HepG2 (cell line): ENCODE results near the gene TEF. TPM values are rescaled to one million over a fixed set of nuclear protein-coding genes. Genes with fewer than 3 reads are reported as not detected.

Experiments
- ATAC-seq: fragments of 200-7000 bp; cut with Tn5 transposase; 3 replicates; pipeline ENCODE4 v1.9.1; 2020; ENCODE audit warnings: mild to moderate bottlenecking, moderate library complexity
- BruUV-seq: library from RNA; stranded (reverse); fragments of 400-500 nt; replicated peaks from 2 replicates; lab custom pipeline; 2021; lab: Mats Ljungman, UMichigan
- CTCF ChIA-PET: fragments of 300-600 bp; formaldehyde crosslinking; extraction: SDS; loops from one replicate; lab custom pipeline; 2021; ENCODE audit warnings: low total read pairs, inconsistent platforms, low intra/inter-chr PET ratio; lab: Yijun Ruan, JAX
- POLR2A ChIA-PET: fragments of 350-600 bp; sonication (Branson Sonifier 250); formaldehyde crosslinking; loops from one replicate; lab custom pipeline; 2020; ENCODE audit warnings: antibody characterized with exemption, inconsistent platforms; lab: Yijun Ruan, JAX
- DNase-seq: peaks from one replicate; pipeline ENCODE4 v3.0.0-alpha.2; 2015; ENCODE audit warnings: low spot score
- FAIRE-seq: peaks from 3 replicates; lab custom pipeline; 2011; peaks lifted over from hg19 to GRCh38; lab: Jason Lieb, UNC
- H2AFZ ChIP-seq: one replicate; pipeline ENCODE4 v1.6.1; 2011; ENCODE audit warnings: low read length, inconsistent platforms
- H3K27ac ChIP-seq: fragments of 300-600 bp; 3 replicates; pipeline ENCODE4 v1.8.0; 2011; ENCODE audit warnings: mixed run types, mild to moderate bottlenecking, mixed read lengths, low read length, inconsistent platforms; ENCODE audit not compliant: insufficient read depth; ENCODE audit errors: extremely low read length
- H3K27me3 ChIP-seq, 2 experiments: fragments of 200-600 bp in 1 of 2; 2 replicates in 1 of 2; 3 replicates in 1 of 2; pipeline versions ENCODE4 v1.6.0 to v1.8.0; 2011; ENCODE audit warnings: low read length in 2 of 2, mild to moderate bottlenecking in 2 of 2, moderate library complexity in 2 of 2, inconsistent platforms in 1 of 2; ENCODE audit not compliant: insufficient read depth in 2 of 2, control insufficient read depth in 1 of 2
- H3K36me3 ChIP-seq, 2 experiments: fragments of 200-600 bp in 1 of 2; replicated peaks in 1 of 2; 2 replicates in 1 of 2; 3 replicates in 1 of 2; pipeline versions ENCODE4 v1.5.1 to v1.8.0; 2011; ENCODE audit warnings: low read length in 2 of 2, inconsistent platforms in 1 of 2; ENCODE audit not compliant: insufficient read depth in 2 of 2, control insufficient read depth in 1 of 2
- H3K4me1 ChIP-seq: 2 replicates; pipeline ENCODE4 v1.5.1; 2012; ENCODE audit warnings: low read length, inconsistent platforms; ENCODE audit not compliant: insufficient read depth
- H3K4me2 ChIP-seq: 2 replicates; pipeline ENCODE4 v1.6.0; 2011; ENCODE audit warnings: low read depth, low read length, inconsistent platforms
- H3K4me3 ChIP-seq, 3 experiments: fragments of 200-600 bp in 1 of 3; sonication (generic), shearing (Covaris generic) in 1 of 3; replicated peaks in 1 of 3; 2 replicates each; pipeline ENCODE4 v1.5.1; 2011 to 2016; ENCODE audit warnings: low read length in 3 of 3, inconsistent platforms in 2 of 3, low read depth in 2 of 3, mild to moderate bottlenecking in 2 of 3, control low read depth in 1 of 3, mixed read lengths in 1 of 3; ENCODE audit not compliant: insufficient read depth in 1 of 3
- H3K79me2 ChIP-seq: one replicate; pipeline ENCODE4 v1.6.1; 2011; ENCODE audit warnings: low read length, inconsistent platforms; ENCODE audit not compliant: insufficient read depth
- H3K9ac ChIP-seq: 2 replicates; pipeline ENCODE4 v1.6.0; 2011; ENCODE audit warnings: mild to moderate bottlenecking, low read depth, low read length, inconsistent platforms; ENCODE audit not compliant: insufficient read depth
- H3K9me3 ChIP-seq: 2 replicates; pipeline ENCODE4 v1.5.1; 2012; ENCODE audit warnings: mild to moderate bottlenecking, low read length
- H4K20me1 ChIP-seq: 2 replicates; pipeline ENCODE4 v1.6.0; 2011; ENCODE audit warnings: inconsistent platforms, mild to moderate bottlenecking, low read length, moderate library complexity; ENCODE audit not compliant: insufficient read depth
- ATAD3A ChIP-seq: sonication (generic); formaldehyde crosslinking; IDR thresholded peaks from 2 replicates; pipeline ENCODE4 v1.4.0; 2020; ENCODE audit warnings: missing genetic modification reagents
- ATF5 ChIP-seq: sonication (generic); formaldehyde crosslinking; IDR thresholded peaks from 2 replicates; pipeline ENCODE4 v1.4.0; 2020; ENCODE audit warnings: mild to moderate bottlenecking, low read depth, missing genetic modification reagents
- CBX1 ChIP-seq: IDR thresholded peaks from one replicate; pipeline ENCODE4 v1.6.1; 2016; ENCODE audit warnings: antibody characterized with exemption, low read depth
- CHD2 ChIP-seq: IDR thresholded peaks from 2 replicates; pipeline ENCODE4 v1.6.1; 2011; ENCODE audit warnings: low read depth, low read length, improper control_type of control experiment
- MED13 ChIP-seq: sonication (generic); formaldehyde crosslinking; IDR thresholded peaks from 2 replicates; pipeline ENCODE4 v1.5.0; 2020; ENCODE audit warnings: missing genetic modification reagents
- PHF20 ChIP-seq: sonication (generic); formaldehyde crosslinking; IDR thresholded peaks from 2 replicates; pipeline ENCODE4 v1.5.0; 2020; ENCODE audit warnings: mild to moderate bottlenecking, missing genetic modification reagents
- RFXAP ChIP-seq: sonication (generic); formaldehyde crosslinking; IDR thresholded peaks from 2 replicates; pipeline ENCODE4 v1.4.0; 2020; ENCODE audit warnings: missing genetic modification reagents, borderline replicate concordance
- TIGD3 ChIP-seq: sonication (generic); formaldehyde crosslinking; IDR thresholded peaks from 2 replicates; pipeline ENCODE4 v1.5.1; 2020; ENCODE audit warnings: mild to moderate bottlenecking, missing genetic modification reagents, borderline replicate concordance
- ZIK1 ChIP-seq: sonication (generic); formaldehyde crosslinking; IDR thresholded peaks from 2 replicates; pipeline ENCODE4 v1.5.0; 2020; ENCODE audit warnings: mild to moderate bottlenecking, low read depth, missing genetic modification reagents, borderline replicate concordance
- ZNF414 ChIP-seq: sonication (generic); formaldehyde crosslinking; IDR thresholded peaks from 2 replicates; pipeline ENCODE4 v1.5.0; 2020; ENCODE audit warnings: missing genetic modification reagents
- ZNF432 ChIP-seq: sonication (generic); formaldehyde crosslinking; IDR thresholded peaks from 2 replicates; pipeline ENCODE4 v1.5.0; 2020; ENCODE audit warnings: missing genetic modification reagents, mild to moderate bottlenecking, borderline replicate concordance
- ZNF740 ChIP-seq: sonication (generic); formaldehyde crosslinking; IDR thresholded peaks from 2 replicates; pipeline ENCODE4 v1.4.0; 2020; ENCODE audit warnings: missing genetic modification reagents
- ZNF850 ChIP-seq: sonication (generic); formaldehyde crosslinking; conservative IDR thresholded peaks from 2 replicates; pipeline ENCODE4 v1.9.0; 2021; ENCODE audit warnings: mild to moderate bottlenecking, missing genetic modification reagents
- WGBS: methylation state at CpG from one replicate; pipeline ENCODE4 v1.1.6; 2017; ENCODE audit warnings: low lambda C conversion rate; 5-methylcytosine and 5-hydroxymethylcytosine counted together
- in situ Hi-C: cut with HindIII; loops from 2 replicates; pipeline ENCODE4 v1.10.0; 2017; ENCODE audit warnings: low pct_unique_long_range_greater_than_20kb; ENCODE audit not compliant: extremely low pct_ligation_motif_present
- intact Hi-C: fragments of 100-400 bp; cut with micrococcal nuclease; formaldehyde crosslinking; loops from one replicate; pipeline ENCODE4 v1.10.0; 2022; ENCODE audit not compliant: unreplicated experiment
- polyA plus RNA-seq, 8 experiments: library from polyadenylated mRNA; depleted of rRNA in 3 of 8; stranded (reverse) in 7 of 8; unstranded in 1 of 8; fragments of >200 nt; fragmentation: Illumina TruSeq in 4 of 8; extraction: Trizol in 4 of 8; gene quantifications; 2 replicates each; pipeline versions ENCODE4 v1.2.1 to v1.2.3, GENCODE V29; 2011 to 2016; ENCODE audit warnings: low read depth in 4 of 8, missing spikeins in 1 of 8, mixed read lengths in 1 of 8; ENCODE audit not compliant: insufficient read depth in 1 of 8
- total RNA-seq, 5 experiments: library from RNA; depleted of rRNA; stranded (reverse); fragments of >200 nt; fragmentation: Illumina TruSeq; extraction: Trizol; gene quantifications; 2 replicates each; pipeline ENCODE4 v1.2.3, GENCODE V29; 2016; ENCODE audit warnings: low read depth in 1 of 5

TEF gene
- total and polyA plus RNA-seq, 2 of the 13 experiments (the other 11 are each of a cell fraction or from before 2014, with no cell fraction given): 7.6 to 11.2 TPM

- no peak for ATAC-seq
- Histone ChIP-seq H3K4me2 (peak overlapping the region; percentile 93), H3K27me3 (no peaks in the 10 kb centered on the region; a peak in 1 of 5 replicates), H4K20me1 (peaks cover 9% of the 10 kb centered on the region), H3K4me1 (peaks cover 27% of the 10 kb centered on the region), H3K4me3 (peak overlapping the region; percentile 89 to 97 (median 90)), H3K9me3 (no peaks in the 10 kb centered on the region), H3K9ac (peak overlapping the region; percentile 99), H3K27ac (peak overlapping the region; percentile 100), H3K36me3 (peaks cover 4 to 9% of the 10 kb centered on the region in 2 experiments; a peak in 3 of 5 replicates), H2AFZ (no peak overlapping the region), H3K79me2 (peaks cover 54% of the 10 kb centered on the region)
- peak; percentile 50; the same call in 1 of the 2 replicates for TF ChIP-seq ZNF740
- 0 out of 2 replicates have a peak, but pooled peaks have one; percentile 20 for TF ChIP-seq ZNF432
- no peak for TF ChIP-seq CBX1
- TF ChIP-seq ZNF850 (CRISPR knock-in tag): 0 out of 2 replicates have a peak, but pooled peaks have one; percentile 26
- ChIA-PET CTCF (no interaction called here), POLR2A (interaction anchor here (0.6 to 5.2 kb wide), 35 partner anchors 9 to 175 kb away, joined by 3 to 122 read pairs (median 5); partner anchors contain the start of genes ACO2, DESI1, PHF5A and PMM1)
- in situ Hi-C loops: no loop called here
- under 1% methylated on average over 11 of the region's 34 CpGs for WGBS
- FAIRE-seq: no peak
- DNase-seq: no peak
- BruUV-seq: no TSS peak
- intact Hi-C loops: loop anchor here (10.0 kb wide), 1 partner anchor 161 kb away; the partner anchor contains the start of gene RANGAP1
Observed at GRCh38 chr22:41446057-41446501, 64.3 kb downstream of the TEF start.

GRCh38 chr22:41446639-41447434, 65.1 kb downstream of the TEF start, which contains the start of gene TOB2:
Gene TOB2, minus strand, starts transcription at chr22:41446801. Its CDS starts 9,456 bp downstream, at chr22:41437345.
- no peak for FAIRE-seq
- no peak; the same call in 1 of the 2 replicates for TF ChIP-seq TIGD3 (CRISPR knock-in tag)
- TF ChIP-seq ATF5 (CRISPR knock-in tag): peak; percentile 91
- TF ChIP-seq ATAD3A (CRISPR knock-in tag): no peak
- TF ChIP-seq ZNF414: peak; percentile 86; the same call in 1 of the 2 replicates
- TF ChIP-seq CHD2: peak; percentile 95
- peak; percentile 91 for TF ChIP-seq ZIK1 (CRISPR knock-in tag)
- TF ChIP-seq PHF20 (CRISPR knock-in tag): no peak; the same call in 1 of the 2 replicates
- no peak; the same call in none of the 2 replicates for TF ChIP-seq MED13 (CRISPR knock-in tag)
- peak; percentile 99 for TF ChIP-seq RFXAP (CRISPR knock-in tag)

More at GRCh38 chr22:41446639-41447434, 65.1 kb downstream of the TEF start, which contains the start of gene TOB2:
- Histone ChIP-seq H2AFZ (no peak within 1 kb of the TSS), H3K4me3 (peak within 1 kb of the TSS; percentile 89 to 97 (median 90)), H3K36me3 (peaks cover 4 to 9% of the 10 kb centered on the region in 2 experiments; a peak in 3 of 5 replicates), H3K4me2 (peak within 1 kb of the TSS; percentile 93), H3K27ac (peak within 1 kb of the TSS; percentile 100), H3K79me2 (peaks cover 51% of the 10 kb centered on the region), H3K9me3 (no peaks in the 10 kb centered on the region), H4K20me1 (peaks cover 9% of the 10 kb centered on the region), H3K9ac (peak within 1 kb of the TSS; percentile 99), H3K4me1 (peaks cover 27% of the 10 kb centered on the region), H3K27me3 (no peaks in the 10 kb centered on the region; a peak in 1 of 5 replicates)
- CTCF ChIA-PET: no interaction called here
- in situ Hi-C loops: no loop called here
- BruUV-seq: TSS peak; percentile 60
- DNase-seq (peak; percentile 86), ATAC-seq (peak; percentile 47)
- WGBS: under 1% methylated on average over 41 of the region's 85 CpGs
- POLR2A ChIA-PET: interaction anchor here (0.6 to 5.2 kb wide), 31 partner anchors 11 to 174 kb away, joined by 3 to 122 read pairs (median 5); partner anchors contain the start of genes ACO2, PHF5A, PMM1 and RANGAP1
- intact Hi-C loops: loop anchor here (10.0 kb wide), 1 partner anchor 162 kb away; the partner anchor contains the start of gene RANGAP1
